ENCODE results near the gene GCNT1.
"Not testable (repeated sequence)": the region's sequence is repeated elsewhere in the genome, so short reads cannot be mapped to it uniquely, and the experiment has no call there.

Gene GCNT1

GRCh38 chr9:76458903-76459693, at the start of gene GCNT1:
TSS of gene GCNT1 (plus strand) at chr9:76459182. CDS start at chr9:76502382, 43,200 bp downstream.
- DNase-seq (ENCODE audit: low spot score), result peak; percentile 85

GRCh38 chr9:76412638-76413037, 46.3 kb upstream of the GCNT1 start:
- no peak for DNase-seq (ENCODE audit: low spot score)

- DNase-seq (ENCODE audit: low spot score), result no peak
These were observed 45.3 kb upstream of the GCNT1 start for GRCh38 chr9:76413658-76414057.

- DNase-seq (ENCODE audit: low spot score), result no peak
These were observed 44.3 kb upstream of the GCNT1 start for GRCh38 chr9:76414661-76415060.

GRCh38 chr9:76415154-76415553, 43.8 kb upstream of the GCNT1 start:
- no peak for DNase-seq (ENCODE audit: low spot score)

GRCh38 chr9:76415731-76416130, 43.3 kb upstream of the GCNT1 start:
- no peak for DNase-seq (ENCODE audit: low spot score)

- peak; percentile 52 for DNase-seq (ENCODE audit: low spot score)
These were observed 41.6 kb upstream of the GCNT1 start for GRCh38 chr9:76417394-76417793.

- peak; percentile 27 for DNase-seq (ENCODE audit: low spot score)
These were observed 39.1 kb upstream of the GCNT1 start for GRCh38 chr9:76419782-76420380.

GRCh38 chr9:76423216-76424177, 35.5 kb upstream of the GCNT1 start:
- peak; percentile 67 for DNase-seq (ENCODE audit: low spot score)

- DNase-seq (ENCODE audit: low spot score), result no peak
These were observed 34.5 kb upstream of the GCNT1 start for GRCh38 chr9:76424491-76424890.

GRCh38 chr9:76425677-76426453, 33.1 kb upstream of the GCNT1 start:
- DNase-seq (ENCODE audit: low spot score), result no peak

GRCh38 chr9:76426807-76427419, 32.1 kb upstream of the GCNT1 start:
- no peak for DNase-seq (ENCODE audit: low spot score)

- DNase-seq (ENCODE audit: low spot score), result no peak
These were observed 27.4 kb upstream of the GCNT1 start for GRCh38 chr9:76431601-76432000.

GRCh38 chr9:76433406-76433805, 25.6 kb upstream of the GCNT1 start:
- DNase-seq (ENCODE audit: low spot score), result no peak

GRCh38 chr9:76433836-76434235, 25.1 kb upstream of the GCNT1 start:
- DNase-seq (ENCODE audit: low spot score), result no peak

- peak; percentile 8 for DNase-seq (ENCODE audit: low spot score)
These were observed 24.1 kb upstream of the GCNT1 start for GRCh38 chr9:76434897-76435296.

GRCh38 chr9:76437017-76437699, 21.8 kb upstream of the GCNT1 start:
- not testable (repeated sequence) for DNase-seq (ENCODE audit: low spot score)

GRCh38 chr9:76438841-76439588, 20.0 kb upstream of the GCNT1 start:
- DNase-seq (ENCODE audit: low spot score), result no peak

- no peak for DNase-seq (ENCODE audit: low spot score)
These were observed 17.2 kb upstream of the GCNT1 start for GRCh38 chr9:76441551-76442322.

All from SW480 (cell line).